GM19023 (cell line): ENCODE data around the gene RAB36.

ENCODE experiments used
- ATAC-seq: cut with Tn5 transposase; IDR thresholded peaks from one replicate; pipeline ENCODE4 v1.9.1; 2021; ENCODE audit warnings: mild to moderate bottlenecking, moderate library complexity; ENCODE audit not compliant: unreplicated experiment

RAB36 gene

GRCh38 chr22:23156286-23156685, 11.0 kb downstream of the RAB36 start:
- ATAC-seq, result no peak

DNA sequence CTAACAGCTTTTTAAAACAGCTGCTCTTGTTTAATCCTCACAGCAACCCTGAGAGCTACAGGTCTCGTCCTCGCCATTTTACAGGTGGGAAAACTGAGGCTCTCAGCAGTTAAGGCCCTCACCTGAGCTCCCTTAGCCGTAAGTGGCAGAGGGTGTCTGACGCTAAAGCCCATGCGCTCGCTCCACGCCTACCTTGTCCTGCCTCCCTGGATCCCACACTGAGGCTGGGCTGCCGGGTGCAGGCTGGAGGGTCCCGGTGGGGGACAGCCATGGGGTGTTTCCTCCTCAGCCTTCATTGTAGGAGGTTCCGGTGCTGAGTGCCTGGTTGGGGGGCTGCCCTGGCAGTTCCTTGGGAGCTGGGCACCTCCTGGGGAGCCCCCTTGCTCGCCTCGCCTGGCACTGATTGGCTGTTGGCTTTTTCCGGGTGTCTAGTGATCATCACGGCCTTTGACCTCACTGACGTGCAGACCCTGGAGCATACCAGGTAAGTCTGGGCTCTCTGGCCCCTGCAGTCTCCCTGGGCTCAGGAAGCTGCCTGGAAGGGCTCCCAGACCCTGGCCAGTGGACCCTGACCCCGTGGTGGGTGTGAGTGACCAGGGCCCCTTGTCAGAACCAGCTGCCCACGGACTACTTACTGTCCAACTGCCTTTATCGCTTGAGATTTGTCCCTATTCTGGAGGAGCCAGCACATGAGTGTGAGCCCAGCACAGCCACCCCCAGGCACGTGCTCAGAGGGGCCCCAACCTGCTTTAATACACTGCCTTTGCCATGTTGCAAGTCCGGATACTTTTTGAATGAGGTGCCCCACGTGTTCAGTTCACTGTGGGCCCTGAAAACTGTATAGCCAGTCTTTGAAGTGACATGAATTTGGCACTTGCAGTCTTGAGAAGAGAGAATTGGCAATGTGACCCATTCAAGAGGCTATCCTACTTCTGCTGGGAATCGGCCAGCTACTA, 12.6 kb downstream of the RAB36 start:
- no peak for ATAC-seq

DNA sequence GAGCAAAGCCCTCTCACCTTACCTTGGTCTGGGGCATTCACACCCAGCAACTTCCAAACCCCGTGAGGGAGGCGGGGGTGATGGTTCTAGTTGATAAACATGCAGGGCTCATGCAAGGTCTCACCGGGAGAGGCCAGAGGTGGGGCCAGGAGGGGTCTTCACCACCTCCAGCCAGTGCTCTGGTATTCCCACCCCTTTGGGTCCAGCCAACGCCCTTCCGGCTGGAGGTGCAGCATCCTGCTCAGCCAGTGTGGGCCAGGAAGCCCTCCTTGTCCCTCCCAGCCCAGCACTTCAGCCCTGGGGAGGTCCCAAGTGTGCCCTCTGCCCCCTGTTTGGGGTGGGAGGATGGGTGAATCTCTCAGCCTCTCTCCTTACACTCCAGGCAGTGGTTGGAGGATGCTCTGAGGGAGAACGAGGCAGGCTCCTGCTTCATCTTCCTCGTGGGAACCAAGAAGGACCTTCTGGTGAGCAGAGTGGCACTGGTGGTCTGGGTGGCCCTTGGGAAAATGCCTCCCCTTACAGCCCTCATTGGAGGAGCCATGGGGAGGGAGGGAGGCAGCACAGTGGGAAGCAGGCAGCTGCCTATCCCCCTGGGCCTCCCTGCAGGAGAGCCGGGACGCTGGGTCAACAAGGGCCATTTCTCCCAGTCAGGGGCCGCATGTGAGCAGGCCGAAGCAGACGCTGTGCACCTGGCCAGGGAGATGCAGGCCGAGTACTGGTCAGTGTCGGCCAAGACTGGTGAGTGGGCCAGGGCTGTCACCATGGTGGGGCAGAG, 13.4 kb downstream of the RAB36 start:
- ATAC-seq, result no peak

DNA sequence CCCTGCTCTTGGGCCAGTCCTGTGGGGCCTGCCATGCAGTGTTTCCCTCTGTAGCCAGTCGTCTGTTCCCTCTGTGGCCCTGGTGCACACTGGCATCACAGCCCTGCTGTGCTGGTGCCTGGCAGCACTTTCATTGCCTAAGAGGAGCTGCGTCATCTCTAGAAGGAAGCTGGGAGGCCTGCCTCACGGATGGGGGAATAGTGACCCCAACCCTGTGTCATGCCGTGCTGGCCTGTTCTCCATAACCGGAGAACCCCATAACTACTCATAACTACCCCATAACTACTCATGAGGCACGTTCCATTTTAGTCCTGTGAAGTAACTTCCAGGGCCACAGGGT, 14.0 kb downstream of the RAB36 start:
- ATAC-seq, result no peak

DNA sequence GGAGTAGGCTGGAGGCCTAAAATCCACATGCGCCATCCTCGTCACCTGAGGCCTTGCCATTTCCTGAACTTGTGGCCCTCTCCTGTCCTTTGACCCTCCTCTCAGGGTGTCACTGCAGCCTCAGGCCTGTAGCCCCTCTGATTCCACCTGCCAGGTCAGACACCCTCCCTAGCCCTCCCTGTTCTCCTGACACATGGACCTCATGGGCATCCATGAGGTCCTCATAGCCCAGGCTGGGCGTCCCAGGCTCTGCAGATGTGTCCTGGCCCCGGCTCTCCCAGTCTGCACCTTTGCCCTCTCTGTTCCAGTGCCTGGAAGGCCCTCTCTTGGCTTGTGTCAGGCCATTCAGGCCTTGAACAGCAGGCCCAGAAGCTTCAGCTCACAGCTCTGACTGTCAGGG, 15.8 kb downstream of the RAB36 start:
- no peak for ATAC-seq

DNA sequence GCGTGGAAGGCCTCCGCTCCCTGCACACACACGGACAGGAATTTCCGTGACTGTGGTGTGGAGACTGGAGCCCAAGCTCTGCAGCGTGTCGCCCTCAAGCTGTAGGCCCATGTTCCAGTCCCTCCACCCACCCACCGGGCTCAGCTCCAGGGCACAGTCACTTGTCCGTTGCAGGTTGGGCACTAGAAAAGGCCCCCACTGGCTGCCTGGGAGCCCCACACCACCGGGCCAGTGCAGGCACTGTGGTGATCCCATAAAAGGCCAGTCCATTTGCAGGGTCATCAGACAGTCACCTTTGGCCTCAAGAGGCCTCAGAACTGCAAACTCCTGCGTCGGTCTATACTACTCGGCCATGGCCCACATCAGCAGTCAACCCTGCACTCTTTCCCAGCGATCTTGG, 16.3 kb downstream of the RAB36 start:
- no peak for ATAC-seq

GRCh38 chr22:23163665-23164064, 18.4 kb downstream of the RAB36 start:
- no peak for ATAC-seq

GRCh38 chr22:23164091-23164490, 18.8 kb downstream of the RAB36 start:
- no peak for ATAC-seq

- no peak for ATAC-seq
Observed at GRCh38 chr22:23166042-23166831, 21.0 kb downstream of the RAB36 start.

- no peak for ATAC-seq
Observed at GRCh38 chr22:23166841-23167616, 21.8 kb downstream of the RAB36 start.

- no peak for ATAC-seq
Observed at GRCh38 chr22:23168391-23169042, 23.2 kb downstream of the RAB36 start.

DNA sequence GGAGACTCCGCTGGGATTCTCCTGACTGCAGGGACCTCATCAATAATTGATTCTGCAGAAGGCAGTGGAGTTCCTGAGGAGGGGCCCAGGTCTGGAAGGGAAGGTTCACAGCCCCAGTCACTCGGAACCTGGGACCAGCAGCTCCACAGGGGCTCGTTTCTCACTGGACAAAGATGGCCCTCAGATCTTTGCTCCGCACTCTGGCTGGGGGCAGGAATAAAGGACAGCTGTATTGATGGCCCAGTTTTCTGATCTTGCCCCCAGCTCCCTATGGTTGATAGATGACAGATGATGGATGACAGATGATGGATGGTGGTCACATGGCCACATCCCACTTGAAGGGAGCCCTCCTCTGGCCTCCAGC, 23.7 kb downstream of the RAB36 start:
- ATAC-seq, result no peak

GRCh38 chr22:23175817-23176644, 30.8 kb downstream of the RAB36 start:
- no peak for ATAC-seq

DNA sequence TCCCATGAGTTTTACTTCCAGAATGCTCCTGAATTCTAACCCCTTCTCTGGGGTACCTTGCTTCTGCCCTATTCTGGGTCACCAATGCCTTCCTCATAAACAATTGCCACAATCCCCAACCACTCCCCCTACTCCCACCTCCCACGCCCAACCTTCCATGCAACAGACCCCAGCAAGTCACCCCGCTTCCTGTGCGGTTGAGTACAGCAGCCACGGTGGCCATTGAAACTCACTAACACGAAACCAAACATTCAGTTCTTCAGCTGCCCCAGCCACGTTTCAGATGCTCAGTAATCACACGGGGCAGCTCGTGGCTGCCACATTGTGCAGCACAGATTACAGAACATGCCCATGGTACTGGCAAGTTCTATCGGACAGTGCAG, 31.4 kb downstream of the RAB36 start:
- no peak for ATAC-seq

GRCh38 chr22:23177197-23177596, 31.9 kb downstream of the RAB36 start:
- ATAC-seq, result no peak

DNA sequence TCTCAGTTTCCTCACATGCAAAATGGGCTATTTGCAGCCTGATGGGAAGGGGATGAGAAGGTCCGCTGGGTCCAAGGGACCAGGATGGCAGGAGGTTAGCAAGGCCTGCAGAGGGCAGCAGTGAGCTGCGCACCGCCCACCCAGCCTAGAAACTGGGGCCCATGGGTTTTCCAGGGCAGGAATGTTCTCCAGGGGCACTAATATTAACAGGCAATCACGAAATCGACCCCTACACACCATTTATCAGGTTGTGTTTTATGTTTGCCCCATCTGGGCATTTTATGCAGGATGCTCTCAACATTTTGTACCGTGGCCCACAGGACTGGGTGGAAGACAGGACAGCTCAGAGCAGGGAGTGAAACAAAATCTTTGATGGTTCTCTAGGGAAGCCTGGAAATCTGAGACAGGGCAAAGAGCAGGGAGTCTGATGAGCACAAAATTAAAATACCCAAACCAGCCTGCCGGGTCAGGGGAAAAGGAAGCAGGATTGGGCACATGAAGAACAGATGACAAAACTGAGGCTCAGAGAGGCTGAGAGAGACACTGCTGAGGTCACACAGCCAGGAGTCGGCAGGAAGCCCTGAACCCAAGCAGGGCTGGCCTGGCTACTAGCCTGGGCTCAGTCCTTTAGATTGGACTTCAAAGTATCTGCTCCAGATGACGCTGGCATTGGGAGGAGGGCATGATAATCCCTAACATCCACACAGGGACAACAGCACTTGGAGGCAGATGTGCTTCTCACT, 33.4 kb downstream of the RAB36 start:
- ATAC-seq, result no peak

- no peak for ATAC-seq
Observed at GRCh38 chr22:23179381-23180299, 34.4 kb downstream of the RAB36 start.
